HAP-1 (cell line): Measurements from ENCODE around the gene SLC8A2.

Experiments used
- DNase-seq, 2 experiments: peaks; one replicate each; pipeline ENCODE4 v3.0.0-alpha.2; 2016 to 2020; ENCODE audit warnings: low spot score in 2 of 2
- H3K27me3 ChIP-seq: fragments of 250-450 bp; sonication (Bioruptor Pico); 2 replicates; pipeline ENCODE4 v1.5.1; 2020; ENCODE audit warnings: low read depth, mild to moderate bottlenecking, moderate library complexity
- H3K36me3 ChIP-seq: fragments of 250-450 bp; sonication (Bioruptor Pico); replicated peaks from 2 replicates; pipeline ENCODE4 v1.5.1; 2020; ENCODE audit warnings: mild to moderate bottlenecking
- H3K4me1 ChIP-seq: fragments of 250-450 bp; sonication (Bioruptor Pico); 2 replicates; pipeline ENCODE4 v1.5.1; 2020; ENCODE audit warnings: mild to moderate bottlenecking
- H3K4me3 ChIP-seq: fragments of 250-450 bp; sonication (Bioruptor Pico); 2 replicates; pipeline ENCODE4 v1.5.1; 2020; ENCODE audit warnings: mild to moderate bottlenecking, moderate library complexity
- H3K9me3 ChIP-seq: fragments of 250-450 bp; sonication (Bioruptor Pico); 2 replicates; pipeline ENCODE4 v1.5.1; 2020; ENCODE audit warnings: mild to moderate bottlenecking, moderate library complexity
- in situ Hi-C: fragments of 300-500 bp; cut with MboI; formaldehyde crosslinking; loops from 3 replicates; pipeline ENCODE4 v1.14.3; 2020; ENCODE audit warnings: low sequenced_read_pairs, inconsistent platforms, mixed read lengths

The SLC8A2 gene

GRCh38 chr19:47510516-47511127, 38.9 kb upstream of the SLC8A2 start:
- in situ Hi-C loops = no loop called here
- Histone ChIP-seq H3K4me3 (no peak overlapping the region), H3K27me3 (no peaks in the 10 kb centered on the region), H3K4me1 (peaks cover 1% of the 10 kb centered on the region; the same call in 1 of the 2 replicates), H3K9me3 (no peaks in the 10 kb centered on the region), H3K36me3 (peaks cover 3% of the 10 kb centered on the region; the same call in 1 of the 2 replicates)
- no peak for DNase-seq

- H3K36me3 ChIP-seq = peaks cover 3% of the 10 kb centered on the region; the same call in 1 of the 2 replicates
- in situ Hi-C loops = no loop called here
- no peaks in the 10 kb centered on the region for H3K9me3 ChIP-seq
- H3K4me3 ChIP-seq = no peak overlapping the region
- H3K27me3 ChIP-seq = no peaks in the 10 kb centered on the region
- H3K4me1 ChIP-seq = no peaks in the 10 kb centered on the region; the same call in 1 of the 2 replicates
- no peak for DNase-seq
Measured at GRCh38 chr19:47509973-47510372, 38.3 kb upstream of the SLC8A2 start.

- in situ Hi-C loops = no loop called here
- Histone ChIP-seq H3K4me3 (no peak overlapping the region), H3K36me3 (peaks cover 4% of the 10 kb centered on the region)
Measured at GRCh38 chr19:47509170-47509847, 37.6 kb upstream of the SLC8A2 start.

GRCh38 chr19:47508721-47509120, 37.0 kb upstream of the SLC8A2 start:
- Histone ChIP-seq H3K4me1 (no peaks in the 10 kb centered on the region; the same call in 1 of the 2 replicates), H3K4me3 (no peak overlapping the region), H3K36me3 (peaks cover 4% of the 10 kb centered on the region), H3K27me3 (no peaks in the 10 kb centered on the region), H3K9me3 (no peaks in the 10 kb centered on the region)
- no peak for DNase-seq
- in situ Hi-C loops = no loop called here

More at GRCh38 chr19:47509170-47509847, 37.6 kb upstream of the SLC8A2 start:
- H3K9me3 ChIP-seq = no peaks in the 10 kb centered on the region
- no peaks in the 10 kb centered on the region; the same call in 1 of the 2 replicates for H3K4me1 ChIP-seq
- DNase-seq = no peak
- no peaks in the 10 kb centered on the region for H3K27me3 ChIP-seq

GRCh38 chr19:47507924-47508553, 36.3 kb upstream of the SLC8A2 start:
- Histone ChIP-seq H3K4me3 (no peak overlapping the region), H3K9me3 (no peaks in the 10 kb centered on the region), H3K36me3 (peaks cover 6% of the 10 kb centered on the region), H3K4me1 (no peaks in the 10 kb centered on the region), H3K27me3 (no peaks in the 10 kb centered on the region)
- in situ Hi-C loops = no loop called here
- no peak for DNase-seq

GRCh38 chr19:47507012-47507411, 35.3 kb upstream of the SLC8A2 start:
- H3K9me3 ChIP-seq = no peaks in the 10 kb centered on the region
- no peak for DNase-seq
- H3K4me3 ChIP-seq = no peak overlapping the region
- peaks cover 6% of the 10 kb centered on the region for H3K36me3 ChIP-seq
- no peaks in the 10 kb centered on the region for H3K27me3 ChIP-seq
- no peaks in the 10 kb centered on the region for H3K4me1 ChIP-seq
- in situ Hi-C loops = no loop called here

- no peak overlapping the region for H3K4me3 ChIP-seq
- no peaks in the 10 kb centered on the region for H3K9me3 ChIP-seq
- in situ Hi-C loops = no loop called here
- no peak for DNase-seq
- no peaks in the 10 kb centered on the region for H3K27me3 ChIP-seq
- H3K36me3 ChIP-seq = peaks cover 6% of the 10 kb centered on the region
- H3K4me1 ChIP-seq = no peaks in the 10 kb centered on the region
Measured at GRCh38 chr19:47506459-47506858, 34.8 kb upstream of the SLC8A2 start.

GRCh38 chr19:47505506-47505905, 33.8 kb upstream of the SLC8A2 start:
- Histone ChIP-seq H3K9me3 (no peaks in the 10 kb centered on the region), H3K27me3 (no peaks in the 10 kb centered on the region), H3K4me3 (no peak overlapping the region), H3K36me3 (peaks cover 6% of the 10 kb centered on the region), H3K4me1 (no peaks in the 10 kb centered on the region)
- DNase-seq = no peak
- in situ Hi-C loops = no loop called here

- in situ Hi-C loops = no loop called here
- H3K36me3 ChIP-seq = peaks cover 6% of the 10 kb centered on the region
- H3K9me3 ChIP-seq = no peaks in the 10 kb centered on the region
- DNase-seq = no peak
- no peak overlapping the region for H3K4me3 ChIP-seq
- H3K27me3 ChIP-seq = no peaks in the 10 kb centered on the region
- H3K4me1 ChIP-seq = no peaks in the 10 kb centered on the region
Measured at GRCh38 chr19:47503826-47504150, 32.1 kb upstream of the SLC8A2 start.

- H3K4me3 ChIP-seq = no peak overlapping the region
- DNase-seq = no peak
- H3K36me3 ChIP-seq = peaks cover 6% of the 10 kb centered on the region
- no peaks in the 10 kb centered on the region for H3K4me1 ChIP-seq
- in situ Hi-C loops = no loop called here
- H3K9me3 ChIP-seq = no peaks in the 10 kb centered on the region
- H3K27me3 ChIP-seq = no peaks in the 10 kb centered on the region
Measured at GRCh38 chr19:47503130-47503825, 31.6 kb upstream of the SLC8A2 start.

- no peak overlapping the region for H3K4me3 ChIP-seq
- H3K36me3 ChIP-seq = peaks cover 9% of the 10 kb centered on the region
Measured at GRCh38 chr19:47499863-47500830, 28.5 kb upstream of the SLC8A2 start.

GRCh38 chr19:47499371-47499770, 27.7 kb upstream of the SLC8A2 start:
- no peaks in the 10 kb centered on the region for H3K27me3 ChIP-seq
- no peaks in the 10 kb centered on the region for H3K9me3 ChIP-seq
- no peak overlapping the region for H3K4me3 ChIP-seq
- no peak for DNase-seq
- in situ Hi-C loops = no loop called here
- peaks cover 6% of the 10 kb centered on the region for H3K36me3 ChIP-seq
- no peaks in the 10 kb centered on the region for H3K4me1 ChIP-seq

More at GRCh38 chr19:47499863-47500830, 28.5 kb upstream of the SLC8A2 start:
- H3K4me1 ChIP-seq = no peaks in the 10 kb centered on the region
- in situ Hi-C loops = no loop called here
- DNase-seq = no peak
- no peaks in the 10 kb centered on the region for H3K9me3 ChIP-seq
- no peaks in the 10 kb centered on the region for H3K27me3 ChIP-seq

GRCh38 chr19:47498561-47498960, 26.9 kb upstream of the SLC8A2 start:
- Histone ChIP-seq H3K27me3 (no peaks in the 10 kb centered on the region), H3K36me3 (peaks cover 5% of the 10 kb centered on the region), H3K4me1 (no peaks in the 10 kb centered on the region), H3K9me3 (no peaks in the 10 kb centered on the region), H3K4me3 (no peak overlapping the region)
- in situ Hi-C loops = no loop called here
- no peak for DNase-seq
